A549 (cell line): ENCODE data around the gene TESK2. TPM values are rescaled to one million over a fixed set of nuclear protein-coding genes. Genes with fewer than 3 reads are reported as not detected.

Experiments used
- ATAC-seq, 2 experiments: fragments of 200-7000 bp in 1 of 2; fragments of >200 bp in 1 of 2; cut with Nextera tagmentation in 1 of 2; cut with Tn5 transposase in 1 of 2; 3 replicates each; pipeline versions ENCODE4 v1.8.0 to v1.9.1; 2018 to 2020; ENCODE audit warnings: mild to moderate bottlenecking in 1 of 2, moderate library complexity in 1 of 2
- CTCF ChIA-PET: fragments of 300-600 bp; sonication (Branson Sonifier 250); formaldehyde crosslinking; extraction: SDS; loops from one replicate; lab custom pipeline; 2021; ENCODE audit warnings: antibody characterized with exemption, inconsistent platforms; lab: Yijun Ruan, JAX
- POLR2A ChIA-PET: fragments of 350-600 bp; formaldehyde crosslinking; extraction: SDS; loops from one replicate; lab custom pipeline; 2021; ENCODE audit warnings: antibody characterized with exemption, inconsistent platforms; lab: Yijun Ruan, JAX
- DNase-seq, 2 experiments: peaks; one replicate each; pipeline versions ENCODE4 v3.0.0 to v3.0.0-alpha.2; 2011 to 2016; ENCODE audit warnings: low read depth in 1 of 2, low spot score in 1 of 2
- FAIRE-seq: peaks from 2 replicates; lab custom pipeline; 2011; peaks lifted over from hg19 to GRCh38; lab: Jason Lieb, UNC
- H3K27ac ChIP-seq, 2 experiments: fragments of >200 bp; sonication (Bioruptor Twin); formaldehyde crosslinking; 3 replicates each; pipeline ENCODE4 v1.5.1; 2016 to 2017
- H3K4me1 ChIP-seq: fragments of >200 bp; sonication (Bioruptor Twin); formaldehyde crosslinking; 3 replicates; pipeline ENCODE4 v1.6.1; 2016
- H3K4me2 ChIP-seq: fragments of >200 bp; sonication (Bioruptor Twin); formaldehyde crosslinking; 3 replicates; pipeline ENCODE4 v1.6.1; 2016
- H3K4me3 ChIP-seq: fragments of >200 bp; sonication (Bioruptor Twin); formaldehyde crosslinking; 3 replicates; pipeline ENCODE4 v1.5.1; 2016
- H3K9me3 ChIP-seq: fragments of >200 bp; sonication (Bioruptor Twin); formaldehyde crosslinking; 3 replicates; pipeline ENCODE4 v1.6.1; 2016
- ATOH8 ChIP-seq: fragments of 250-450 bp; sonication (Bioruptor Pico); IDR thresholded peaks from 2 replicates; pipeline ENCODE4 v1.5.0; 2020; ENCODE audit warnings: low read depth, mild to moderate bottlenecking, moderate library complexity
- CBX2 ChIP-seq: fragments of 200-600 bp; sonication (generic); IDR thresholded peaks from 2 replicates; pipeline ENCODE4 v1.6.1; 2016; ENCODE audit warnings: low read depth, mild to moderate bottlenecking, borderline replicate concordance
- CBX8 ChIP-seq: fragments of 200-600 bp; sonication (generic); IDR thresholded peaks from 2 replicates; pipeline ENCODE4 v1.6.1; 2016
- CHD2 ChIP-seq: fragments of 150-350 bp; IDR thresholded peaks from 2 replicates; pipeline ENCODE4 v1.6.1; 2014; ENCODE audit warnings: low read length; ENCODE audit not compliant: partially characterized antibody
- E2F6 ChIP-seq: IDR thresholded peaks from 2 replicates; pipeline ENCODE4 v1.6.1; 2012; ENCODE audit warnings: low read depth, borderline replicate concordance
- EHF ChIP-seq: fragments of 250-450 bp; sonication (Bioruptor Pico); IDR thresholded peaks from 2 replicates; pipeline ENCODE4 v1.5.0; 2020; ENCODE audit warnings: mild to moderate bottlenecking
- ELK1 ChIP-seq: fragments of 150-350 bp; IDR thresholded peaks from 2 replicates; pipeline ENCODE4 v1.6.1; 2014; ENCODE audit warnings: low read depth, mild to moderate bottlenecking, low read length
- FOSB ChIP-seq: fragments of 250-450 bp; sonication (Bioruptor Pico); IDR thresholded peaks from 2 replicates; pipeline ENCODE4 v1.5.0; 2020; ENCODE audit warnings: mild to moderate bottlenecking, moderate library complexity
- FOXS1 ChIP-seq: fragments of 250-450 bp; sonication (Bioruptor Pico); IDR thresholded peaks from 2 replicates; pipeline ENCODE4 v1.5.0; 2020; ENCODE audit warnings: mild to moderate bottlenecking, moderate library complexity
- HOXB13 ChIP-seq: fragments of 250-450 bp; sonication (Bioruptor Pico); IDR thresholded peaks from 2 replicates; pipeline ENCODE4 v1.5.0; 2020; ENCODE audit warnings: low read depth, mild to moderate bottlenecking, moderate library complexity
- MAFK ChIP-seq: fragments of 450-650 bp; IDR thresholded peaks from 2 replicates; pipeline ENCODE4 v1.6.1; 2014; ENCODE audit not compliant: partially characterized antibody
- MYC ChIP-seq: IDR thresholded peaks from 2 replicates; pipeline ENCODE4 v1.6.1; 2012; ENCODE audit warnings: mild to moderate bottlenecking, inconsistent platforms, low read length, improper control_type of control experiment, borderline replicate concordance
- POLR2A ChIP-seq: IDR thresholded peaks from 2 replicates; pipeline ENCODE4 v1.6.1; 2012; ENCODE audit warnings: mild to moderate bottlenecking, low read length
- POLR2AphosphoS2 ChIP-seq: conservative IDR thresholded peaks from 2 replicates; pipeline ENCODE4 v1.6.1; 2012; ENCODE audit warnings: low read length, improper control_type of control experiment, inconsistent platforms
- REST ChIP-seq: fragments of 200-600 bp; sonication (generic); IDR thresholded peaks from 2 replicates; pipeline ENCODE4 v1.6.1; 2016; ENCODE audit warnings: antibody characterized with exemption, mild to moderate bottlenecking, moderate library complexity
- RFX5 ChIP-seq: fragments of 450-650 bp; IDR thresholded peaks from 2 replicates; pipeline ENCODE4 v1.7.1; 2014; ENCODE audit warnings: antibody characterized with exemption, mild to moderate bottlenecking, moderate library complexity
- RNF2 ChIP-seq: fragments of 200-600 bp; sonication (generic); IDR thresholded peaks from 2 replicates; pipeline ENCODE4 v1.6.1; 2016; ENCODE audit warnings: low read depth, mild to moderate bottlenecking, antibody characterized with exemption, moderate library complexity, borderline replicate concordance
- SREBF2 ChIP-seq: fragments of 450-650 bp; IDR thresholded peaks from 2 replicates; pipeline ENCODE4 v1.6.1; 2014; ENCODE audit warnings: mild to moderate bottlenecking, moderate library complexity
- TFCP2L1 ChIP-seq: fragments of 250-450 bp; sonication (Bioruptor Pico); IDR thresholded peaks from 2 replicates; pipeline ENCODE4 v1.5.0; 2021; ENCODE audit warnings: mild to moderate bottlenecking
- ZFP36 ChIP-seq: fragments of 450-650 bp; IDR thresholded peaks from 2 replicates; pipeline ENCODE4 v1.6.1; 2014; ENCODE audit warnings: borderline replicate concordance; ENCODE audit not compliant: partially characterized antibody
- WGBS: methylation state at CpG from one replicate; pipeline ENCODE4 v1.1.6; 2017; ENCODE audit errors: missing lambda C conversion rate; 5-methylcytosine and 5-hydroxymethylcytosine counted together
- polyA plus RNA-seq, 4 experiments: library from polyadenylated mRNA; depleted of rRNA in 3 of 4; stranded (reverse); fragments of >200 nt; fragmentation: RNase III in 1 of 4; extraction: RNeasy Plus Mini Kit Qiagen cat#74134 plus additional on column Dnase treatment in 1 of 4; gene quantifications; 2 replicates in 3 of 4; 3 replicates in 1 of 4; pipeline ENCODE4 v1.2.3, GENCODE V29; 2011 to 2017

Gene TESK2
- polyA plus RNA-seq, 2 of the 4 experiments (the other 2 are of a cell fraction): 0.22 to 0.48 TPM

GRCh38 chr1:45317166-45317565, 173.8 kb downstream of the TESK2 start:
- FAIRE-seq: no peak
- ChIA-PET CTCF (interaction anchor here (1.1 to 1.4 kb wide), 2 partner anchors 13 to 176 kb away, joined by 3 to 4 read pairs; no protein-coding TSS in a partner anchor), POLR2A (no interaction called here)
- Histone ChIP-seq H3K4me3 (no peak overlapping the region), H3K4me2 (no peak overlapping the region), H3K27ac (no peak overlapping the region), H3K9me3 (no peaks in the 10 kb centered on the region), H3K4me1 (no peaks in the 10 kb centered on the region)
- no peak for DNase-seq
- no peak for ATAC-seq
- 77% methylated on average over 4 of the region's 4 CpGs for WGBS
- TF ChIP-seq ATOH8 (CRISPR knock-in tag): no peak
- TF ChIP-seq POLR2AphosphoS2: no peak
- TF ChIP-seq SREBF2: no peak
- TF ChIP-seq E2F6: no peak
- TF ChIP-seq CBX2: no peak
- TF ChIP-seq, all 56 proteins: peak for 0

- no peak for ATAC-seq
- no peak overlapping the region for H3K27ac ChIP-seq
- no peaks in the 10 kb centered on the region for H3K4me1 ChIP-seq
- no peak overlapping the region for H3K4me3 ChIP-seq
- H3K4me2 ChIP-seq: no peak overlapping the region
- FAIRE-seq: no peak
- no peak for DNase-seq
- ChIA-PET POLR2A (interaction anchor here (0.7 kb wide), 1 partner anchor 514 kb away, joined by 3 read pairs; the partner anchor contains the start of gene PLK3), CTCF (interaction anchor here (0.9 to 1.1 kb wide), 2 partner anchors 11 to 12 kb away, joined by 3 to 5 read pairs; no protein-coding TSS in a partner anchor)
- no peak for TF ChIP-seq TFCP2L1 (CRISPR knock-in tag)
- peak; percentile 39 for TF ChIP-seq MAFK
- no peaks in the 10 kb centered on the region for H3K9me3 ChIP-seq
- WGBS: 50% methylated on average over 3 of the region's 3 CpGs
These were observed 176.7 kb downstream of the TESK2 start for GRCh38 chr1:45314266-45314665.

- 43% methylated on average over 3 of the region's 3 CpGs for WGBS
- ATAC-seq: no peak
- POLR2A ChIA-PET: no interaction called here
- H3K27ac ChIP-seq: no peak overlapping the region
- CTCF ChIA-PET: interaction anchor here (17.3 kb wide), 1 partner anchor 295 kb away, joined by 488 read pairs; the partner anchor contains the start of genes HECTD3 and UROD
- no peak overlapping the region for H3K4me2 ChIP-seq
- H3K4me3 ChIP-seq: no peak overlapping the region
- H3K4me1 ChIP-seq: peaks cover 7% of the 10 kb centered on the region
- TF ChIP-seq EHF (CRISPR knock-in tag): no peak
- no peak for TF ChIP-seq FOSB (CRISPR knock-in tag)
- no peak for TF ChIP-seq ATOH8 (CRISPR knock-in tag)
- TF ChIP-seq ELK1: no peak
- no peak for TF ChIP-seq MYC
- no peak for TF ChIP-seq ZFP36
- TF ChIP-seq REST: no peak
- TF ChIP-seq CBX2: no peak
- no peak for TF ChIP-seq HOXB13 (CRISPR knock-in tag)
- no peak for TF ChIP-seq CBX8
- TF ChIP-seq CHD2: no peak
- no peak for TF ChIP-seq RNF2
- no peak for TF ChIP-seq RFX5
- TF ChIP-seq POLR2A: no peak
- no peak for TF ChIP-seq FOXS1 (CRISPR knock-in tag)
- TF ChIP-seq, all 56 proteins: peak for 0
- no peak for DNase-seq
- FAIRE-seq: no peak
- H3K9me3 ChIP-seq: no peaks in the 10 kb centered on the region
These were observed 184.1 kb downstream of the TESK2 start for GRCh38 chr1:45306905-45307304.
